Activated naive CD4-positive, alpha-beta T cell treated with Interleukin-2 at 50 U/mL for 16 hours (primary cell): ENCODE data around the gene SAV1.
A peak's percentile ranks its signal among the peaks of the same experiment; 100 is the strongest.
"Not testable (repeated sequence)": the region's sequence is repeated elsewhere in the genome, so short reads cannot be mapped to it uniquely, and the experiment has no call there.

Experiments
- DNase-seq: peaks from one replicate; pipeline ENCODE4 v3.0.0-alpha.2; 2020

Gene SAV1

DNA sequence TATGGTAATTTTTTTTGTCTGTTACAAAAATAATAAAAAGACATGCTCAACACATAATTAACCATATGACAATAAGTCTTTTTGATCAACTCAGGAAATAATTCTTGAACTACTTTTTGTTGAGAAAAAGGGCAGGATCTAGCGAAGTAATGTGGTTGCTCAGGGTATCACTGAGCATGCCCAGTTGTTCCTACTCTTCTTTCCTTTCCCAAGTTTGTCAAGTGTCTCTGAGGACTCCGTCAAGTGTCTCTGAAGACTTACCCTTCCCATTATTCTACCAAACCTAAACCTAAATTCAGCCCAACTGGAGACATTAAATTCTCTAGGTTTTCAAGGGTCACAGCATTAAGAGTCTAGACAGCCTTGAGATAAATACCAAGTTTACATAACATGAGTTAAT is 3.5 kb downstream of the SAV1 start:
- DNase-seq, result not testable (repeated sequence)

- DNase-seq, result no peak
Observed at GRCh38 chr14:50659327-50659974, 8.7 kb downstream of the SAV1 start.

DNA sequence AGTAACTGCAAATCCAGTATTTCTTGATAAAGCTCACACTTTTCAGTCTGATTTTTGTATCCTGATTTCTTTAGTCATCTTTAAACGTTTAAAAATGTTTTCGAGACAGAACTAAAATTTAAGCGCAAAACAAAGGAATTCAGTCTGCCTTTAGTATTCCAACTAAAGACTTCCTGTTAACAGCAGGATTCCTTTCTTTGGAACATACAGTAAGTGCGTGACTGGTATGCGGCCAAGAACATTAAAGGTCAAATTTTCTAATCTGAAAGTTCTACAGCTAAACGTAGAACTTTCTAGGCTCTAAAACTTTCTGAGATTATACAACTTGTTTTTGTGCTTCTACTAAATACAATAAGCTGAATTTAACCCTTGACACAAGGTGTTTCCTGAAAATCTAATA is 9.9 kb downstream of the SAV1 start:
- DNase-seq, result no peak

DNA sequence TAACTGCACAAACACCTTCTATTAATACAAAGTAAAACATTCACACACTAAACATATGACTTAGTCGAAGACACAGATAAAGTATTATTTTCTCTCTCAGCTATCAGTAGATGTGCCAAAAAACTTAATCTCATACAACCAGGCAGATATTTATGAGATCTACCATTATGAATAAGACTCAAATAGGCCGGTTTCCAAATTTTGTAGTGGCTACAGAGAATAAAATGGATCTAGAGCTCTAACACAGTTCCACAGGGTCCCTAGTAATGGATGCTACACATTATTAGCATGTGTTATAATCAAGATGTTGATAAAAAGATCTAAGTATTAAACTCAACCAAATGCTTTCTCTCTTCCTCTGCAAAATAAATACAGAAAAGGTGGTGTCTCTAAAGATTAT is 10.4 kb downstream of the SAV1 start:
- DNase-seq, result no peak

DNA sequence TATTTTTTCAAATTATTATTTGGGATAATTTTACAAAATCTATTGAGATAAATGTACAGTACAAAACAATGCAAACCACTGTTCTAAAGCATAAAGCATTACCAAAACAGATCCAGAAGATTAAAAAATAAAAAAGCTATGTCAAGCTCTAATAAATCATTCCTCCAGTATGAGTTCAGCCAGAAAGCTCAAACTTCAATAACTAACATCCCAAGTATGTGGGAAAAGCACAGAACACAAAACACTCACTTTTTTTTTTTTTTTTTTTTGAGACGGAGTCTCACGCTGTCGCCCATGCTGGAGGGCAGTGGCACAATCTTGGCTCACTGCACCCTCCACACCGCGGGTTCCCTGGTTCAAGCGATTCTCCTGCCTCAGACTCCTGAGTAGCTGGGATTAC is 11.3 kb downstream of the SAV1 start:
- no peak for DNase-seq

- DNase-seq, result no peak
Observed at GRCh38 chr14:50649691-50650090, 18.4 kb downstream of the SAV1 start.

- no peak for DNase-seq
Observed at GRCh38 chr14:50647753-50648152, 20.4 kb downstream of the SAV1 start.

GRCh38 chr14:50647282-50647681 is 20.8 kb downstream of the SAV1 start:
- no peak for DNase-seq

- DNase-seq, result no peak
Observed at GRCh38 chr14:50635141-50635540, 33.0 kb downstream of the SAV1 start.

GRCh38 chr14:50633954-50634353 is 34.2 kb downstream of the SAV1 start:
- DNase-seq, result no peak

DNA sequence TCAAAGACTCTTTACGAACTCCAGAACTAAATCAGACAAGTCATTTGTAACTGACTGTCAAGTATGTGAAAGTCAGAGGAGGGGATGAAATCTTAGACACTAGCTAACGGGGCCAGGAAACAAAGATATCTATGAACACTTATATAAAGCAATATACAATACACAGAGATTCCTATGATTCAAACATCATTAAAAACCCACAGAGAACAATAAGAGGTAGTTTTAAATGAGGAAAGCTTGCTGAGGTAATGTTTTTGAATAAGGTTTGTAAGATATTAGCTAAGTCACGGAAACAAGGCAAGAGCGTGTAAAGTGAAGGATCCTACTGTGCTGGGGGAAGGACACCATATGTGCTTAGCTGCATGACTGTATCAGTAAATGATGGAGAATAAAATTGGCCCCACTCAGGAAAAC is 36.7 kb downstream of the SAV1 start:
- DNase-seq, result no peak

DNA sequence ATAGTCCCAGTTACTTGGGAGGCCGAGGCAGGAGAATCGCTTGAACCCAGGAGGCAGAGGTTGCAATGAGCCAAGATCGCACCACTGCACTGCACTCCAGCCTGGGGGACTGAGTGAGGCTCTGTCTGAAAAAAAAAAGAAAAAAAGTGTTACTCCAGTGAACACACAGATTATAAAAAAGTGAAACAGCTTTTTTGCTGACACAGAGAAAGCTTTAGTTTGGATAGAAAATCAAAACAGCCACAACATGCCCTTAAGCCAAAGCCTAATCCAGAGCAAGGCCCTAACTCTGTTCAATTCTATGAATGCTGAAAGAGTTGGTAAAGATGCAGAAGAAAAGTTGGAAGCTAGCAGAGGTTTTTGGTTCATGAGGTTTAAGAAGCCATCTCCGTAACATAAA is 43.2 kb downstream of the SAV1 start:
- DNase-seq, result not testable (repeated sequence)

- DNase-seq, result no peak
Observed at GRCh38 chr14:50624447-50624846, 43.7 kb downstream of the SAV1 start.

DNA sequence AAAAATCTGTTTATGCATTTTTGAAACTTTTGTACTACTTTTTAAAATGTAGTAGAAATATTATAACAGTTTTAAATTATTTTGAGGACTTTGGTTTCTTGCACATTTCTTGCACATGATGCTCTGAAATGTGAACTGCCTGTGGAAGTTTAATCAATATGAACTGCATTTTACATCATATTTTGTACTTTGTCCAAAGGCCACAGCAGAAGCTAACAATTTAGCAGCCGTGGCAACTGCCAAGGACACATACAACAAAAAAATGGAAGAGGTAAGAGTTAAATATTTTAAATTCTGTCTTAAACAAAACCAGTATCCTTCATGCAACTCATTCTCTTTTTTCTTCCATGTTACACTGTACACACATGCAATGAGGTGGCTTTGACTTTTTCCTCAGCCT is 45.1 kb downstream of the SAV1 start:
- DNase-seq, result no peak

GRCh38 chr14:50620341-50620740 is 47.8 kb downstream of the SAV1 start:
- DNase-seq, result no peak

- DNase-seq, result no peak
Observed at GRCh38 chr14:50619569-50620141, 48.5 kb downstream of the SAV1 start.

DNA sequence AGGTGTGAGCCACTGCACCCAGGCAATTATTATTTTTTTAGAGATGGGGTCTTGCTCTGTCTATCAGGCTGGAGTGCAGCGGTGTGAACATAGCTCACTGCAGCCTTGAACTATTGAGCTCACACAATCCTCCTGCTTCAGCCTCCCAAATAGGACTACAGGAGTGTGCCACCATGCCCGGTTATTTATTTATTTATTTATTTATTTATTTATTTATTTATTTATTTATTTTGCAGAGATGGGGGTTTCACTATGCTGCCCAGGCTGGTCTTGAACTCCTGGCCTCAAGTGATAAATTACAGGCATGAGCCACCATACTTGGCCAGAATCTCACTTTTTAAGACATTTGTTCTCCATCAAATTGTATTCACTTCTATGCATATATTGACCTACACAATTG is 51.8 kb downstream of the SAV1 start:
- DNase-seq, result no peak

- no peak for DNase-seq
Observed at GRCh38 chr14:50615552-50615951, 52.6 kb downstream of the SAV1 start.

- DNase-seq, result no peak
Observed at GRCh38 chr14:50615056-50615455, 53.0 kb downstream of the SAV1 start.

DNA sequence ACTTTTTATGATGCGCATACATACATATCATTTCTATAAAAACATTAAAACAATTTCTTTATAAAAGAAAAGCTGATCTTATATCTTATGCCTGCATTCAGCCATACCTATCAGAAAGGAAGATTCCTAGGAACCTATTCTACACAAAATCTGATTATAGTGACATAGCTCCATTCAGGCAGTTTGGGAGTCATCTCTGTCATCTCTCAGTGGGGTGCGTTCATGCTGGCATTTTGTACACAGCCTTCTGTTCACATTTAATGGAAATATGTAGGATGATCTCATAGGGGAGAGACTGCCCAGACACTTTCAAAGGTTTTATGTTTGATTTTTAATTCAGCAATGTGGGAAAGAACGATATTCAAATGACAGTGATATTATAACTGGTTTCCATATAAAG is 55.3 kb downstream of the SAV1 start:
- DNase-seq, result no peak

- DNase-seq, result no peak
Observed at GRCh38 chr14:50610465-50610864, 57.6 kb downstream of the SAV1 start.

GRCh38 chr14:50608302-50608851 is 59.7 kb downstream of the SAV1 start:
- no peak for DNase-seq

DNA sequence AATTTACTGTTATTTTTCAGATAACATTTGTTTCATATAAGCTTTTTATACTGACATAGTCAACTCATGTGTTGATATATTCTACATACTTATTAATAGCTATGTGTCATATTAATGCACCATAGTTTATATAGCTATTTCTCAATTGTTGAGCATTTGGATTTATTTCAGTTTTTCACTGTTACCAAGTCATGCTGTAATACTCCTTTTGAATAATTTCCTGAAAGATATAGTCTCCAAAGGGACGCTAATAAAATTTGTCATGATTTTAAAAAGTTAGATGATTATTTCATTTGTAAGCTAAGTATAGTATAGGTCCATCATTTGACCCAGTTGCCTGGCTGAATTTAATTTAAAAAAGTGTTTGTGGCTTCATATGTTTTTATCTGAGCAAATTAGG is 60.3 kb downstream of the SAV1 start:
- no peak for DNase-seq

DNA sequence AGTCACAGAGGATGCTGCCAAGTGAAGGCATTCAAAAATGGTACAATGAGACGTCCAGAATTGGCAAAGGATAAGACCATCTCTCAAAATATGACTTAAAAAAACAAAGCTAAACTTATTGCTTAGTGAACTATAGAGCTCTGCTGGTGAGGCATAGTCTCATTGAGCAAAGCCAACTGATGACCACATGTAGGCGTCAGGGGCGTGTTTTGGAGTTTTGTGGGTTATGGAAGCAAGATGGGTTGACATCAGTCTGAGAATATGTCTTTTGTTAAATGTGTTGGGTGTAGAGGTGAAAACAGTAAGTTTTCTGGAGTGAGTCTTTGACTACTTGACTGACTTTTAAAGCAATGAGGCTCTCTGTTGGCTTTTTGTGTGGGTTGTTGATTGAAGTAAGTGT is 60.9 kb downstream of the SAV1 start:
- DNase-seq, result peak; percentile 56

GRCh38 chr14:50606468-50606867 is 61.6 kb downstream of the SAV1 start:
- no peak for DNase-seq
